ENCODE measurements around the gene TMOD4.
"Not testable (repeated sequence)": the region's sequence is repeated elsewhere in the genome, so short reads cannot be mapped to it uniquely, and the experiment has no call there.

TMOD4 gene

DNA sequence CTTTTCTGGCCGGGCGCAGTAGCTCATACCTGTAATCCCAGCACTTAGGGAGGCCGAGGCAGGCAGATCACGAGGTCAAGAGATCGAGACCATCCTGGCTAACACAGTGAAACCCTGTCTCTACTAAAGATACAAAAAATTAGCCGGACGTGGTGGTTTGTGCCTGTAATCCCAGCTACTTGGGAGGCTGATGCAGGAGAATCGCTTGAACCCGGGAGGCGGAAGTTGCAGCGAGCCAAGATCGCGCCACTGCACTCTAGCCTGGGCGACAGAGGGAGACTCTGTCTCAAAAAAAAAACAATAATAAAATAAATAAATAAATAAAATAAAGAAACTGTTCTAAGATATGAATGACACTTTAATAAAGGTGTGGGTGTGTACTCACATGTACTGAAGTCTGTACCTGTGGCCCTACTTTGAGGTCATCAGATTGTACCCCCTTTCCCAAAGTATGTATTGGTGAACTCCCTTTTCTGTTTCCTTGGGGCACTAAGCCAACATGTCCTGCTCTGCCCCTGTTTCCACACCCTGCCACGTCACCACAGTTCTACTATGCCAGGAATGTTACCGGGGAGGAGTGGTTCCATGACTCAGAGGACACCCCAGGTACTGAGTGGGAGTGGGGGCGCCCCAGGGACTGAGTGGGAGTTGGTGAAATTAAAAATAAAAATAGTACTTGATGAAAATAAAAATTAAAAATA lies 19.3 kb upstream of the TMOD4 start:
- not testable (repeated sequence) for H3K27me3 ChIP-seq (ENCODE audit: control insufficient read depth in 1 of 2, insufficient read depth in 2 of 2, low read length in 2 of 2); H3K9me3 ChIP-seq (ENCODE audit: low read length); H3K9ac ChIP-seq (ENCODE audit: low read length); H3K27ac ChIP-seq (ENCODE audit: low read depth, low read length); H3K36me3 ChIP-seq (ENCODE audit: insufficient read depth, low read length); H3K4me3 ChIP-seq (ENCODE audit: low read depth in 1 of 2, low read length in 2 of 2)
- H3K4me1 ChIP-seq (ENCODE audit: insufficient read depth, low read length), result peaks cover 12% of the 10 kb centered on the region

DNA sequence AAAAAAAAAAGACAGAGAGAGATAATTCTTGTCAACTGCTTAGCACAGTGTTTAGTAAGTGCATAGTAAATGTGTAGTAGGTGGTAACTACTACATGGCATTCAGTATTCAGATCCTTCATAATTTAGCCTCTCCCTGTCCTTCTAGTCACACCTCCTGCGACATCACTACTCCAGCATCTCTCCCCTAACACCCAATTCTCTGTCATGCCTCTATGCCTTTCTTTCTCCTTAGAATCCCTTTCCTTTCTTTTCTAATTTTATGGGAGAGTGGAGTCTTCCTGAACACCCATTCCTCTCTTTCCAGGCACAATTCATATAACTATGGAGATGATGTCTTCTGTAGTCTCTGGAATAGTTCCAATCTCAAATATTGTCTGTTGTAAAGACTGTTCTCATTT lies 18.1 kb upstream of the TMOD4 start:
- Histone ChIP-seq H3K36me3 (ENCODE audit: insufficient read depth, low read length) (no peaks in the 10 kb centered on the region), H3K27ac (ENCODE audit: low read depth, low read length) (no peak overlapping the region), H3K4me1 (ENCODE audit: insufficient read depth, low read length) (peaks cover 12% of the 10 kb centered on the region), H3K9me3 (ENCODE audit: low read length) (no peaks in the 10 kb centered on the region), H3K4me3 (ENCODE audit: low read depth in 1 of 2, low read length in 2 of 2) (no peak overlapping the region), H3K9ac (ENCODE audit: low read length) (no peak overlapping the region), H3K27me3 (ENCODE audit: control insufficient read depth in 1 of 2, insufficient read depth in 2 of 2, low read length in 2 of 2) (no peaks in the 10 kb centered on the region)

DNA sequence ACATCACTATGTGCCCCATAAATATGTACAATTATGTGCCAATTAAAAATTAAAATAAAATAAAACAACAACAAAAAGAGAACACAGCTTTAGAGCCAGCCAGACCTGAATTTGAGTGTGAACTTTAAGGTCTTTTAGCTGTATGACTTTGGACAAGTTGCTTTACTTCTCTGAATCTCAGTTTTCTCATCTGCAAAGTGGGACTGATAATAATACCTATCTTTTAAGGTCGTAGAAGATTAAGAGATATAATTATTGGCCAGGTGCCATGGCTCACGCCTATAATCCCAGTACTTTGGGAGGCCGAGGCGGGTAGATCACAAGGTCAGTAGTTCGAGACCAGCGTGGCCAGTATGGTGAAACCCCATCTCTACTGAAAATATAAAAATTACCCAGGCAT lies 17.5 kb upstream of the TMOD4 start:
- no peak overlapping the region for H3K4me3 ChIP-seq (ENCODE audit: low read depth in 1 of 2, low read length in 2 of 2)
- H3K9ac ChIP-seq (ENCODE audit: low read length), result no peak overlapping the region
- no peaks in the 10 kb centered on the region for H3K27me3 ChIP-seq (ENCODE audit: control insufficient read depth in 1 of 2, insufficient read depth in 2 of 2, low read length in 2 of 2)
- H3K36me3 ChIP-seq (ENCODE audit: insufficient read depth, low read length), result no peaks in the 10 kb centered on the region
- H3K4me1 ChIP-seq (ENCODE audit: insufficient read depth, low read length), result peaks cover 17% of the 10 kb centered on the region
- H3K9me3 ChIP-seq (ENCODE audit: low read length), result no peaks in the 10 kb centered on the region
- no peak overlapping the region for H3K27ac ChIP-seq (ENCODE audit: low read depth, low read length)

DNA sequence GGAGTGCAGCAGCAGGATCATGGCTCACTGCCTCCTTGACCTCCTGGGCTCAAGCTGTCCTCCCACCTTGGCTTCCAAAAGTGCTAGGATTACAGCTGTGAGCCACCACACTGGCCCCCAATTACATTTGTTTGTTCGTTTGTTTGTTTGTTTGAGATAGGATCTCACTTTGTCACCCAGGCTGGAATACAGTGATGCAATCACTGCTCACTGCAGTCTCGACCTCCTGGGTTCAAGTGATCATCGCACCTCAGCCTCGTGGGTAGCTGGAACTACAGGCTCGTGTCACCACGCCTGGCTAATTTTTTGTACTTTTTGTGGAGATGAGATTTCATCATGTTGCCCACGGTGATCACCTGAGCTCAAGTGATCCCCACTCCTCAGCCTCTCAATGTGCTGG lies 16.3 kb upstream of the TMOD4 start:
- Histone ChIP-seq H3K9me3 (ENCODE audit: low read length) (no peaks in the 10 kb centered on the region), H3K9ac (ENCODE audit: low read length) (no peak overlapping the region), H3K4me3 (ENCODE audit: low read depth in 1 of 2, low read length in 2 of 2) (no peak overlapping the region), H3K27me3 (ENCODE audit: control insufficient read depth in 1 of 2, insufficient read depth in 2 of 2, low read length in 2 of 2) (no peaks in the 10 kb centered on the region), H3K36me3 (ENCODE audit: insufficient read depth, low read length) (no peaks in the 10 kb centered on the region), H3K4me1 (ENCODE audit: insufficient read depth, low read length) (peaks cover 15% of the 10 kb centered on the region), H3K27ac (ENCODE audit: low read depth, low read length) (no peak overlapping the region)

DNA sequence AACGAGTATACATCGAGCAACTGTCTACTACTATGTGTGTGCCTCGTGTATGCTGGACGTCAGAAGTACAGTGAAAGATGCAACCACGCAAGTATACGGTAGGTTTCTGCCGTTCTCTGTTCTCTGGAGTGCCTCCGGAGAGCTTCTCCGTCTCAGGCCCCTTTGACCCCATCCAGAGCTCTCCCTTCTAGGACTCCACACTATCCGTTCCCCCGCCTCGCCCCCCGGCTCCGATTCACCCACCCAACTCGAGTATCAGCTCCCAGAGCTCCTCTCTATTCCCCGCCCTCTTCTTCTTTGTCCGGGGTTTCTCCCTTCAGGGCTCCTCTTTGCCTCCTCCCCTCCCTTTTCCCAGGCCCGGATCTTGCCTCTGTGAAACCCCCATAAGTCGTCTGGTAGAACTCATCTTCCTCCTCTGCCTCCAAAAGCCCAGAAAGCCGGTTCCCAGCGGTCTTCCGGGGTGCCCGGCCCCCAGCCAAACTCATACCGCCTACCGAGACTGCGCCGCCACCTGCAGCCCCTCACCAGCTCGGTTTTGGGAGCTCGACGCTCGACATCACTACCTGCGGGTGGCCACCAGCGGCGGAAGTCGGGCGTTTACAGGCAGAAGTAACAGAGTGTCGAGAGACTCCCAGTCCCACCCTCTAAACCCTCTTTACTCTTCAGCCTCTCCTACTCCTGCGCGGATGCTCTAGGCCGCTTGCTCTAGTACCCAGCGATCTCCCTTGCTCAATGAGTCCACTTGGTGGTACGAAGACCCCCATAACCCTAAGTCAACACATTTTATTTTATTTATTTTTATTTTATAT lies 14.1 kb upstream of the TMOD4 start, which contains the start of gene VPS72:
TSS of gene VPS72 (minus strand) at position 561 of the 809 bp plus-strand sequence. CDS start at position 485, 76 bp downstream.
- no peaks in the 10 kb centered on the region for H3K27me3 ChIP-seq (ENCODE audit: control insufficient read depth in 1 of 2, insufficient read depth in 2 of 2, low read length in 2 of 2)
- H3K27ac ChIP-seq (ENCODE audit: low read depth, low read length), result peak within 1 kb of the TSS; percentile 96
- H3K4me3 ChIP-seq (ENCODE audit: low read depth in 1 of 2, low read length in 2 of 2), result peak within 1 kb of the TSS; percentile 87 to 88
- no peaks in the 10 kb centered on the region for H3K9me3 ChIP-seq (ENCODE audit: low read length)
- H3K4me1 ChIP-seq (ENCODE audit: insufficient read depth, low read length), result peaks cover 15% of the 10 kb centered on the region
- peaks cover 11% of the 10 kb centered on the region for H3K36me3 ChIP-seq (ENCODE audit: insufficient read depth, low read length)
- H3K9ac ChIP-seq (ENCODE audit: low read length), result peak within 1 kb of the TSS; percentile 94

DNA sequence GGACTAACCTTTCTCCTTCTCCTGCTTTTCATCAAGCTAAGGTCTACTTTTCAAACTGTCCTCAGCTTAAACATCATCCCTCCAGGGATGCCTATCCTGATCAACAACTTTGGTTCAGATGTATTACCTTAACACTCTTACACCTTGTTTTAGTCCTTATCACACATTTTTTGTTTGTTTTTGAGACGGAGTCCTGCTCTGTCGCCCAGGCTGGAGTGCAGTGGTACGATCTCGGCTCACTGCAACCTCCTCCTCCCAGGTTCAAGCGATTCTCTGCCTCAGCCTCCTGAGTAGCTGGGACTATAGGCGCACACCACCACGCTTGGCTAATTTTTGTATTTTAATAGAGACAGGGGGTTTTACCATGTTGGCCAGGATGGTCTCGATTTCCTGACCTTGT lies 12.9 kb upstream of the TMOD4 start:
- not testable (repeated sequence) for H3K9ac ChIP-seq (ENCODE audit: low read length); H3K9me3 ChIP-seq (ENCODE audit: low read length); H3K27me3 ChIP-seq (ENCODE audit: control insufficient read depth in 1 of 2, insufficient read depth in 2 of 2, low read length in 2 of 2)
- H3K4me3 ChIP-seq (ENCODE audit: low read depth in 1 of 2, low read length in 2 of 2), result peak overlapping the region in 1 of 2 donors; percentile 88
- peak overlapping the region; percentile 96 for H3K27ac ChIP-seq (ENCODE audit: low read depth, low read length)
- H3K36me3 ChIP-seq (ENCODE audit: insufficient read depth, low read length), result peaks cover 21% of the 10 kb centered on the region
- peaks cover 15% of the 10 kb centered on the region for H3K4me1 ChIP-seq (ENCODE audit: insufficient read depth, low read length)

DNA sequence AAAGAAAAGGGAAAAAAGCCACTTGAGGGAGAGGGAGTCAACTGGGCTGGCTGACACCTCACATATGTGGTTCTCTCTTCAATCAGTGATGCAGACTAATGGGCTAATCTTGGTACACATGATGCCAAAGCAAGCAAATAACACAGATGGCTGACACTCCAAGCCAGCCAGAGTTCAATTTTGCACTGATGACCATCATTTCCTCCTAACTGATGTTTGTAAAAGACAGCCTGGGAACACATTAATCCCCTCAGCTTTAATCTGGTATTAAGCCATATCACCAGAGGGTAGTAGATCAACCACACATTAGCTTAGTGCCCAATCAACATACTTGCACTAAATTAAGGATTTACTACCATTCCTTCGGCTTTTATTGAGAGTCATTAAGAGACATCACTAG lies 11.4 kb upstream of the TMOD4 start:
- peaks cover 15% of the 10 kb centered on the region for H3K4me1 ChIP-seq (ENCODE audit: insufficient read depth, low read length)
- H3K27ac ChIP-seq (ENCODE audit: low read depth, low read length), result no peak overlapping the region
- peaks cover 33% of the 10 kb centered on the region for H3K36me3 ChIP-seq (ENCODE audit: insufficient read depth, low read length)

DNA sequence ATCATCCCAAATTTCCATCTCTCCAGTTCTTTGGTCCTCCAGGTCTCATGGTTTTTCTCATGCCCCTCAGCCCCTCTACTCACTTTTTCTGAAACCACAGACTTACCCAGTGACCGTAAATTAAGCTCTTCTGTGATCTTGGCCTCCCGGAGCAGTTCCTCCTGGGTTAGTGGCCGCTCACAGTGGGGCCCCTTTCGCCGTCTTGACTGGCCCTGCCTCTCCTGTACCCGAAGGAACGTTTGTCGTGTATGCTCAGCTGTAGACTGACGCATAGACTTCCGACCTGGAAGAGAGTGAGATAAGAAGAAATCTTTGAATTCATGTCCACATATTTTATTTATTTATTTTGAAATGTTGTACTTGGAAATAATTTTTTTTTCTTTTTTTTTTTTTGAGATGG lies 8.4 kb upstream of the TMOD4 start:
- H3K36me3 ChIP-seq (ENCODE audit: insufficient read depth, low read length), result peaks cover 53% of the 10 kb centered on the region

More for the DNA sequence above, 11.4 kb upstream of the TMOD4 start:
- H3K4me3 ChIP-seq (ENCODE audit: low read depth in 1 of 2, low read length in 2 of 2), result no peak overlapping the region
- no peaks in the 10 kb centered on the region for H3K9me3 ChIP-seq (ENCODE audit: low read length)
- no peak overlapping the region for H3K9ac ChIP-seq (ENCODE audit: low read length)
- H3K27me3 ChIP-seq (ENCODE audit: control insufficient read depth in 1 of 2, insufficient read depth in 2 of 2, low read length in 2 of 2), result no peaks in the 10 kb centered on the region

DNA sequence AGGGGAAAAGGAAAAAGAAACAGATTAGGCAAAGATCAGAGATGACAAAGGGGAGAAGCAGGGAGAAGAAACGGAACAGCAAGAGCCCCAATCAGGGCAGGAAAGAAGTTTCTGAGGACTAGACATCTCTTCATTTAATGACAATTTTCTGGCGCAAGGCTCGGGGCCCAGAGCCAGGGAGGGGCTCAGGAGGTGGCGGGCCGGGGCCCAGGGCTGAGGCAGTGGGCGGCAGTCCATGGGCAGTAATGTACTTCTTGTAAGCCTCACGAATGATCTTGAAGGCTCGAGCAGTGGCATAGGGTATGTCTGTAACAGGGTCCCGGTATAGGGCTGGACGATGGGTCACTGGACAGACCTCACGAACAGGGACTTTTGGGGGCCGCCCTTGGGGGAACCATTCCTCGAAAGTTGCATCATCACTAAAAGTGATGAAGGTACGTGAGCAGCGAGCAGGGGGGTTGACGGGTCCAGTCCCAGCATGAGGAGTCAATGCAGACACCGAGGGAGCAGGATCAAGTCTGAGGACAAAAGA lies 799 bp upstream of the TMOD4 start:
- Histone ChIP-seq H3K36me3 (ENCODE audit: insufficient read depth, low read length) (peaks cover 64% of the 10 kb centered on the region), H3K4me1 (ENCODE audit: insufficient read depth, low read length) (no peaks in the 10 kb centered on the region), H3K27me3 (ENCODE audit: control insufficient read depth in 1 of 2, insufficient read depth in 2 of 2, low read length in 2 of 2) (no peaks in the 10 kb centered on the region), H3K27ac (ENCODE audit: low read depth, low read length) (no peak overlapping the region), H3K4me3 (ENCODE audit: low read depth in 1 of 2, low read length in 2 of 2) (no peak overlapping the region), H3K9me3 (ENCODE audit: low read length) (no peaks in the 10 kb centered on the region), H3K9ac (ENCODE audit: low read length) (no peak overlapping the region)

More for the DNA sequence above, 8.4 kb upstream of the TMOD4 start:
- Histone ChIP-seq H3K27me3 (ENCODE audit: control insufficient read depth in 1 of 2, insufficient read depth in 2 of 2, low read length in 2 of 2) (no peaks in the 10 kb centered on the region), H3K9ac (ENCODE audit: low read length) (no peak overlapping the region), H3K9me3 (ENCODE audit: low read length) (no peaks in the 10 kb centered on the region), H3K4me1 (ENCODE audit: insufficient read depth, low read length) (peaks cover 12% of the 10 kb centered on the region), H3K4me3 (ENCODE audit: low read depth in 1 of 2, low read length in 2 of 2) (no peak overlapping the region), H3K27ac (ENCODE audit: low read depth, low read length) (no peak overlapping the region)

DNA sequence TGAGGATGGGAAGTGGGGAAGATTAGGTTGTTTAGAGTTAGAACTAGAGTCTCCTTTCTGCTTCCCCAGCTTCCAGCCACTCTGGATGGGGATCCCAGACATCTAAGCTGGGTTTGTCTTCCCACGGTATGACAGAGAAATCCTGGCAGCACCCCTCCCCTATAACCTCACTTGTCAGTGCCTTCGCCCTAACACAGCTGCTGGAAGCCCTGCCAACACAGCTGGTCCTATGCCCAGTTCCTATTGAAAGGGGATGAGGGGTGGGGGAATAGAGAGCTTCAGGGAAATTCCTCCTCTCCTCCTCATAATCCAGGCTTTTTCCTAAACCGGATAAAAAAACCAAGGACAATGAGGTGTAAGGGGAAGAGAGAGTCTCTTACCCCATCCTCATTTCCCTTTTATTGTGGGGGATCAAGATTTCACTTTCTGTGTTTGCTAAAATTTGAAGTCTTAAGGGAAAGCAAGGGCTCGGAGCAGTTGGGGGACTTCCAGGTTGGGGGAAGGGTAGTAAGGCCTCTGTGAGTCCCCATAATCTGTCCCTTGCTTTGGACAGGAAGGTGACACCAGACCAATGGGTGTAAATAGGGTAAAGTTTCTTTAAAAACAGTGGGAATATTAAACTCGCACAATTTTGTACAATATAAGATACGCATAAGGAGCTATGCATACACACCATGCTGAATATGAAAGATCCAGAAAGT lies 590 bp downstream of the TMOD4 start:
- H3K4me3 ChIP-seq (ENCODE audit: low read depth in 1 of 2, low read length in 2 of 2), result no peak overlapping the region
- H3K36me3 ChIP-seq (ENCODE audit: insufficient read depth, low read length), result peaks cover 51% of the 10 kb centered on the region
- no peaks in the 10 kb centered on the region for H3K27me3 ChIP-seq (ENCODE audit: control insufficient read depth in 1 of 2, insufficient read depth in 2 of 2, low read length in 2 of 2)
- H3K9me3 ChIP-seq (ENCODE audit: low read length), result no peaks in the 10 kb centered on the region
- H3K9ac ChIP-seq (ENCODE audit: low read length), result no peak overlapping the region
- H3K4me1 ChIP-seq (ENCODE audit: insufficient read depth, low read length), result no peaks in the 10 kb centered on the region
- H3K27ac ChIP-seq (ENCODE audit: low read depth, low read length), result no peak overlapping the region

DNA sequence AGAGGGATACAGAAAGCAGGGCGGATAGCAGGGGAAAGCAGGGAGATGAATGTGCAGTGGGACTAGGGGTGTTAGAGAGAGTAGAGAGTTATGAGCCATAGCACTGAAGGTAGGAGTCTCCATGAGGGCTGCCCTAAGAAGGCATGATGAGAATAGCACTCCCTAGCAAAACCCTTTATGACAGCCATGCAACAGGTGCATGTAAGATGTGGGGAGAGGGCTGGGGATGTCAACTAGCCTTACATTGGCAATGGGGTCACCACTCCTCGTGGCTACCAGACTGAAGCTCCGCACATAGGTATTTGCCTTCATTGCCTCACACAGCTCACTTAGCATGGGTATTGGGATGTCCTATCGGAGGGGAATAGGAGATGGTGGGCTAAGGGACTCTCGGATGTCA lies 4.6 kb downstream of the TMOD4 start:
- Histone ChIP-seq H3K36me3 (ENCODE audit: insufficient read depth, low read length) (peaks cover 40% of the 10 kb centered on the region), H3K27me3 (ENCODE audit: control insufficient read depth in 1 of 2, insufficient read depth in 2 of 2, low read length in 2 of 2) (no peaks in the 10 kb centered on the region), H3K4me3 (ENCODE audit: low read depth in 1 of 2, low read length in 2 of 2) (no peak overlapping the region), H3K27ac (ENCODE audit: low read depth, low read length) (no peak overlapping the region), H3K4me1 (ENCODE audit: insufficient read depth, low read length) (peaks cover 11% of the 10 kb centered on the region), H3K9ac (ENCODE audit: low read length) (no peak overlapping the region), H3K9me3 (ENCODE audit: low read length) (no peaks in the 10 kb centered on the region)
